ENCODE data around the gene MRPL32. TPM values are rescaled to one million over a fixed set of nuclear protein-coding genes. Genes with fewer than 3 reads are reported as not detected.

Gene MRPL32
- total and polyA plus RNA-seq, 8 donors: 15.9 to 158 (median 65.3) TPM

GRCh38 chr7:42886893-42887505 lies 45.2 kb upstream of the MRPL32 start:
- no peak for DNase-seq
- H3K4me1 ChIP-seq: peaks cover 12 to 28% (median 19%) of the 10 kb centered on the region in 4 donors
- no peak overlapping the region for H3K27ac ChIP-seq
- no peaks in the 10 kb centered on the region for H3K36me3 ChIP-seq
- intact Hi-C loops (cut with DNase I; ENCODE audit: low total_unique reads): no loop called here
- TF ChIP-seq EP300 (IDR thresholded peaks at IDR 0.05): no peak
- no peak for TF ChIP-seq POLR2AphosphoS5 (IDR thresholded peaks at IDR 0.05)
- no peak for TF ChIP-seq POLR2A (IDR thresholded peaks at IDR 0.05)
- no peak for TF ChIP-seq CTCF (IDR thresholded peaks at IDR 0.05)
- no peaks in the 10 kb centered on the region for H3K9me3 ChIP-seq
- H3K4me3 ChIP-seq: no peak overlapping the region
- no peaks in the 10 kb centered on the region for H3K27me3 ChIP-seq

- TF ChIP-seq CTCF (IDR thresholded peaks at IDR 0.05) (no peak), POLR2A (IDR thresholded peaks at IDR 0.05) (no peak), EP300 (IDR thresholded peaks at IDR 0.05) (no peak), POLR2AphosphoS5 (IDR thresholded peaks at IDR 0.05) (no peak)
- Histone ChIP-seq H3K27ac (no peak overlapping the region), H3K9me3 (peaks cover 0 to 5% (median 2%) of the 10 kb centered on the region in 4 donors), H3K27me3 (no peaks in the 10 kb centered on the region), H3K4me3 (no peak overlapping the region), H3K36me3 (no peaks in the 10 kb centered on the region), H3K4me1 (peaks cover 3 to 12% (median 5%) of the 10 kb centered on the region in 4 donors)
- intact Hi-C loops (cut with DNase I; ENCODE audit: low total_unique reads): no loop called here
- 77 to 82% (median 79%) methylated on average over 9 of the region's 9 CpGs for WGBS, 5 donors
- DNase-seq: no peak
Observed at GRCh38 chr7:42893346-42894240, 38.6 kb upstream of the MRPL32 start.

- no peak for TF ChIP-seq POLR2AphosphoS5 (IDR thresholded peaks at IDR 0.05)
- TF ChIP-seq EP300 (IDR thresholded peaks at IDR 0.05): no peak
- intact Hi-C loops (cut with DNase I; ENCODE audit: low total_unique reads): no loop called here
- DNase-seq: no peak
- H3K27ac ChIP-seq: no peak overlapping the region
- no peaks in the 10 kb centered on the region for H3K36me3 ChIP-seq
- H3K27me3 ChIP-seq: no peaks in the 10 kb centered on the region
- H3K4me1 ChIP-seq: no peaks in the 10 kb centered on the region
- no peaks in the 10 kb centered on the region for H3K9me3 ChIP-seq
- H3K4me3 ChIP-seq: no peak overlapping the region
Observed at GRCh38 chr7:42900842-42901241, 31.3 kb upstream of the MRPL32 start.

GRCh38 chr7:42902331-42902730 lies 29.8 kb upstream of the MRPL32 start:
- 40 to 63% (median 59%) methylated on average over 3 of the region's 3 CpGs for WGBS, 5 donors
- TF ChIP-seq POLR2A (IDR thresholded peaks at IDR 0.05) (no peak), POLR2AphosphoS5 (IDR thresholded peaks at IDR 0.05) (no peak), EP300 (IDR thresholded peaks at IDR 0.05) (no peak), CTCF (IDR thresholded peaks at IDR 0.05) (no peak)
- Histone ChIP-seq H3K27me3 (no peaks in the 10 kb centered on the region), H3K36me3 (no peaks in the 10 kb centered on the region), H3K9me3 (no peaks in the 10 kb centered on the region), H3K4me3 (no peak overlapping the region), H3K4me1 (no peaks in the 10 kb centered on the region), H3K27ac (no peak overlapping the region)
- intact Hi-C loops (cut with DNase I; ENCODE audit: low total_unique reads): no loop called here
- DNase-seq: no peak
